HG03025 (cell line): ENCODE results near the gene GPR82.
A peak's percentile ranks its signal among the peaks of the same experiment; 100 is the strongest.
"Not testable (repeated sequence)": the region's sequence is repeated elsewhere in the genome, so short reads cannot be mapped to it uniquely, and the experiment has no call there.

ENCODE experiments used
- ATAC-seq: cut with Tn5 transposase; IDR thresholded peaks from one replicate; pipeline ENCODE4 v1.9.1; 2021; ENCODE audit warnings: mild to moderate bottlenecking, moderate library complexity; ENCODE audit not compliant: unreplicated experiment, low FRiP score

The GPR82 gene

GRCh38 chrX:41723826-41724225 lies at the start of gene GPR82:
Gene GPR82, plus strand, starts transcription at chrX:41724181. Its CDS starts 2,846 bp downstream, at chrX:41727027.
- no peak for ATAC-seq

DNA sequence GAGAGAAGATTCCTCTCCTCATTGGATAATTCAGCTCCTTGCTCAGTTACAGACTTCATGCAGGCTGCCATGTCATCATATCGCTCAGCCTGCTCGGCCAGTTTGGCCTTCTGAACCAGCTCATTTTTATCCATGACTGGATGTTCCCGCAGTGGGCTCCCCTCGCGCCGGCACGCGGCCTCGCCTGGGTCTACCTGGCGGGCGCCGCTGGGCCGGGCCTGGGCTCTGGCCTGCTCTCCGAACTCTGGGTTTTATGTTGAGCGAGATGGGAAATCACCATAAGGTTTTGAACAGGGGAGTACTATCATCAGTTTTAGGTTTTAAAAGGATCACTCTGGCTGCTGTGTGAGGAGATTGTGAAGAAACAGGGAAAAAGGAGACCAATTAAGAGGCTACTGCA lies 47.6 kb upstream of the GPR82 start:
- ATAC-seq = not testable (repeated sequence)

DNA sequence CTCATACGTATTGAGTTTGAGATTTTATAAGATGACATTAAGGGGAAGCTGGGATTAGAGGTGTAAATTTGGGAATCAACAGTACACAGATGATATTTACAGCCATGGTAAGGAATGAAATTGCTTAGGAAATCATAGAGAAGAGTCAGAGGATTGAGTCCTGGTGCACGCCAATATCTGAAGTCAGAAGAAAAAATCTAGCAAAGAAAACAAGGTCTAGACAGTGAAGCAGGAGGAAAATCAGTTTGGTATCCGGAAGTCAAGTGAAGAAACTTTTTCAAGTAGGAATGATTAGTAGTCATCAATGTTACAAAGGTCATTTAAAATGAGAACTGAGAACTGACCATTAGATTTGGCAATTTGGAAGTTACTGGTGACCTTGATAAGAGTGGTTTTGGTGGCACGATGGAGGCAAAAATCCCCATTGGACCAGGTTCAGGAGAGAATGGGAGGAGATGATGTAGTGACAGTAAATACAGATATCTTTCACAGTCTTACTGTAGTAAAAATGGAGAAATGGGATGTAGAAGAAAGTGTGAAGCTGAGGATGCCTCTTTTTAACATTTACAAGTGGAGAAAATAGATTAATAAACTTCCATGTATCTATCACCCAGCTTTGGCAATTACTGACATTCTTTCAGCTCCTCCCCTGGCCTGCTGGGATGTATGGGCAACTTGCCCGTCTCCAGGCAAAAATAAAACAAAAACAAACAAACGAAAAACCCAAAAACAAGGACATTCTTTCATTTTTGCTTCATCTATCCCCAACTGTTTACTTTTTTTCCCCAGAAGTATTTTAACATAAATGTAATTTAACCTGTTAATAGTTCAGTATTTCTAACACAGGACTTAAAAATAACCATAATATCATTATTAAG lies 46.6 kb upstream of the GPR82 start:
- no peak for ATAC-seq

- no peak for ATAC-seq
These were observed 39.8 kb upstream of the GPR82 start for GRCh38 chrX:41684138-41684537.

GRCh38 chrX:41684940-41685339 lies 39.0 kb upstream of the GPR82 start:
- no peak for ATAC-seq

GRCh38 chrX:41686788-41687187 lies 37.2 kb upstream of the GPR82 start:
- ATAC-seq = no peak

DNA sequence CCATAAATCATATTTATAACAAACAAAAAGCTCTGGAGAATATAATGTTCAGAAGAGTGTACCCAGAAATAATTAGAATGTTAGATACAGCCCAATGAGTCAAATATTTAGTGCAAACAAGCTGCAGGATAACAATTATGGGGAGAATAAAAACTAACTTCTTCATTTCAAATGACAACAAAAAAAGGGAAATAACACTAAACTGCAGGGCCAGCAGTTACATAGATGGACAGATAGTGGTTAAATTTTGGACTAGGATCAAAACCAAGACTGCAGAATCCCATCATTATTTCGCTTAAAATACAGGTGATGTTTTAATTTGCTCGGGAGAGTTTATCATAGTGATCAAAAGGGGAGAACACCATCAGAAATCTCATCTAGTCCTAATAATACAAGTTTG lies 35.8 kb upstream of the GPR82 start:
- no peak for ATAC-seq

- no peak for ATAC-seq
These were observed 35.1 kb upstream of the GPR82 start, which contains the start of gene GPR34 for GRCh38 chrX:41688835-41689234. Gene GPR34, plus strand, starts transcription at chrX:41688973. Its CDS starts 6,661 bp downstream, at chrX:41695634.

DNA sequence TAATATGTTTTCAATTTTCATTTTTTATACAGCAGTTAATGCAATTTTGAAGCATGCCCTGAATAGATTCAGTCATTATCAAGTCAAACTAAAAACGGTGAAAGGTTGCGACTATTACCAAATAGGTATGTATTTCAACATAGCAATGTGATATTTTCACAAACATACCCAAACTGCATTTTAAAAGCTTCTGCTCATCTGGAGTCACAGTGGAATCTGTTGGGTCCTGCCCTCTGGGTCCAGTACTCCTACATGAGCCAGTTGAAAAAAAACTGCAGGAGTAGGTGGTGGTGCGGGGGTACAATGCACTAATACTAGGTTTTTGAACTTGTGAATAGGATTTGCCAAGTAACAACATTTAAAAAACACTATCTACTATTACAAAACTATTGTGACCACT lies 34.3 kb upstream of the GPR82 start:
- ATAC-seq = no peak

DNA sequence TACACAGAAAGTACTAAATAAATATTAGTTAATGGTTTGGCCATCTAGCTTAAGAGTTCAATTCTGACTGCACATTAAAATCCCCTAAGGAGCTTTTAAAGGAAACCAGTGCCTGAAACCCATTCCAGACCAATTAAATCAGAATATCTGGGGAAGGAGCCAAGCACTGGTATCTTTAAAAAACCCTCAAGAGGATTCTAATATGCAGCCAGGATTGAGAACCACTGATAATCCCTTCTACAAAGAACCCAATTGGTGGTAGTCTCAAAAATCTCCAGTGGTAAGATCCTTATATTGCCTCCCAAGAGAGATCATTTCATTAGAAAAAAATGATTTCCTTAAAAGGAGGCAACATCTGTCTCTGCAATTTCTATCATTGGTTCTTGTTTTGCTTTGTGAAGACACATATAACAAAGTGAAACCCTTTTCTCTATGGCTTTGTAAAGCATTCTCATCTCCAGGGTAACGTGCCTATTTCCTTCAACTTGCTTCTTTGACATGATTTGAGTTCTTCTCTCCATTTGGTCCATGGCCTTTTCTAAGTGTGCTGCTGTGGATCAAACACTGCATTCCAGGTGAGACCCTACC lies 31.7 kb upstream of the GPR82 start:
- ATAC-seq = no peak

- ATAC-seq = no peak
These were observed 31.0 kb upstream of the GPR82 start for GRCh38 chrX:41693024-41693423.

- no peak for ATAC-seq
These were observed 28.6 kb upstream of the GPR82 start for GRCh38 chrX:41695426-41695825.

GRCh38 chrX:41703574-41704029 lies 20.4 kb upstream of the GPR82 start:
- ATAC-seq = no peak

DNA sequence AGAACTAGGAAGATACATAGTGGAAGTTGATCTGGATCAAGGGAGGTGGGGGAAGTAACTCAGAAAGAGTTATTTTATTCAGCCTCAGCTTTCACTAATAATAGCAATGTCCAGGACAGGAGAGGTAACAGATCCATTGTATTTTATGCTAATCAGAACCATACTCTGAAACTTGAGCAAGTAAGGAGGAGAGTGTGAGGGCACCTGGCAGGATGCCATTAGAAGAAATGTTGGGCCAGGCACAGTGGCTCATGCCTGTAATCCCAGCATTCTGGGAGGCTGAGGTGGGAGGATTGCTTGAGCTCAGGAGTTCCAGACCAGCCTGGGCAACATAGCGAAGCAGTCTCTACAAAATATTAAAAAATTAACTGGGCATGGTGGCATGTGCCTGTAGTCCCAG lies 18.9 kb upstream of the GPR82 start:
- ATAC-seq = no peak

DNA sequence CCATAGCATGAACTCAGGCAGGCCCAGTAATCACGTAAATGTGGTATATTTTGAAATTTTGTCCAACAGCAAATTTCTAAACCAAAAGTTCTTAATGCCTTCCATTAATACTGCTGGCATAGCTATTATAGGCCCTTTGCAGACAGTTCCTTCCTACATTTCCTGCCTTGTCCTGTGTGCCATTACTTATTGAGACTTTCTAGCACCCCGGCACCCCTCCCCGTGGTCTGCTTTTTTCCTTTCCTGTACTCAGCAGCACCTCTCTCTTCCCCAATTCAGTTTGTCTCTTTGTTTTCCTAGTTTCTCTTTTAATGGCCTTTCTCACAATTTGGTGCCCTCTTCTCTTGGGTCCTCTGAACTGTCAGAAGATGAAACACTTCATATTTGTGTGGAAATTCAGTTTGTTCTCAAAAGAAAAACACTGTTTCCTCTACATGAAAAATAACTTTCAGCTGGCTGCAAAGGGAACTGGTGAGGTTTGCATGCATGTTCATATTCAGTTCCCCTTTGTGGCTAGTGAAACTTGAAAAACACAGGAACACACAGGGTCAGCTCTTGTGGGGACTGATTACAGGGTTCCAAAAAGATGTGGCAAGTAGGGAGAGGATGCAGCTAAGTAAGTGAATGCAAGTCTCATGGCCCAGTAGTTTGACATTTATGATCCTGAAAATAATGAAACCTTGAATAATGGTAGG lies 18.2 kb upstream of the GPR82 start:
- ATAC-seq = peak; percentile 91

- ATAC-seq = no peak
These were observed 16.8 kb upstream of the GPR82 start for GRCh38 chrX:41707218-41707617.

DNA sequence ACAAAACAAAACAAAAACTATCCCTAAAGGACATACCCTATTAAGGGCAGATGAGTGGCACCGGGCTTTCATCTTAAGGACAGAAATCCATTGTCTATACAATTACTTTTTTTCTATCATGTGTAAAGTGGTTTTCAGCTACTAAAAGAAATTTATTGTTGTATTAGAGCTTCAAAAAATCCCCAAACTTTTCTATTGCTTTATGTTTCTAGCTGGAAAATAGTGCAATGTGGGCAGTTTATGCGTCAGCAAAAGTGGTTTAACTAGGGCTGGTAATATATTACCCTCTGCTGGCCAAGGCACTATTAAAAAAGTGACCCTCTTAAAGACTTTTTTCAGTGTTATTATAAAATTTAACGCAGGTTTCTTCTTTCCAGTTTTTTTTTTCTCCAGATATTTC lies 15.5 kb upstream of the GPR82 start:
- no peak for ATAC-seq

GRCh38 chrX:41711021-41711667 lies 12.8 kb upstream of the GPR82 start:
- ATAC-seq = no peak

- ATAC-seq = no peak
These were observed 7.8 kb upstream of the GPR82 start for GRCh38 chrX:41716222-41716621.

GRCh38 chrX:41716767-41717473 lies 7.1 kb upstream of the GPR82 start:
- no peak for ATAC-seq
